Measurements from ENCODE around the gene ASCC3. TPM values are rescaled to one million over a fixed set of nuclear protein-coding genes. Genes with fewer than 3 reads are reported as not detected.

ASCC3 gene
- total RNA-seq, 4 donors from 2014 or later, result 18.1 to 26.3 (median 22.5) TPM

DNA sequence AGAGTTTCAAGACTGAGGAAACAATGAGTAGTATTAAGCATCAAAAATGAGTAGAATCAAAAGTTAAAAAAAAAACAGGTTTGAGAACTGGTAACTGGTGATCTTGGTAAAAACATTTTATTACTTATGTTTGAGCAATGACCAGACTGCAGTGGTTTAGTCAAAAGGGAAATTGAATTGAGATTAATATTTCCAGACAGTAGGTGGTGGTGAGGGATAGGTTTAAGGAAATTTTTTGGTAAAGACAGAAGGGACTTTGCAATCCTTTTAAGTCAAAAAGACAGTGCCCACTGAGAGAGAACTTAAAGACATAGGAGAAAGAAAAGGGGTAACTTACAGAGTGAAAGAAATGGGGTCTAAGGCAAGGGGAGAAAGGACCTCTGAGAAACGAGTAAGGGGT is 156.9 kb downstream of the ASCC3 start:
- TF ChIP-seq, protein P1, sequence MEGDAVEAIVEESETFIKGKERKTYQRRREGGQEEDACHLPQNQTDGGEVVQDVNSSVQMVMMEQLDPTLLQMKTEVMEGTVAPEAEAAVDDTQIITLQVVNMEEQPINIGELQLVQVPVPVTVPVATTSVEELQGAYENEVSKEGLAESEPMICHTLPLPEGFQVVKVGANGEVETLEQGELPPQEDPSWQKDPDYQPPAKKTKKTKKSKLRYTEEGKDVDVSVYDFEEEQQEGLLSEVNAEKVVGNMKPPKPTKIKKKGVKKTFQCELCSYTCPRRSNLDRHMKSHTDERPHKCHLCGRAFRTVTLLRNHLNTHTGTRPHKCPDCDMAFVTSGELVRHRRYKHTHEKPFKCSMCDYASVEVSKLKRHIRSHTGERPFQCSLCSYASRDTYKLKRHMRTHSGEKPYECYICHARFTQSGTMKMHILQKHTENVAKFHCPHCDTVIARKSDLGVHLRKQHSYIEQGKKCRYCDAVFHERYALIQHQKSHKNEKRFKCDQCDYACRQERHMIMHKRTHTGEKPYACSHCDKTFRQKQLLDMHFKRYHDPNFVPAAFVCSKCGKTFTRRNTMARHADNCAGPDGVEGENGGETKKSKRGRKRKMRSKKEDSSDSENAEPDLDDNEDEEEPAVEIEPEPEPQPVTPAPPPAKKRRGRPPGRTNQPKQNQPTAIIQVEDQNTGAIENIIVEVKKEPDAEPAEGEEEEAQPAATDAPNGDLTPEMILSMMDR (IDR thresholded peaks at IDR 0.05; ENCODE audit: low read depth), result no peak

DNA sequence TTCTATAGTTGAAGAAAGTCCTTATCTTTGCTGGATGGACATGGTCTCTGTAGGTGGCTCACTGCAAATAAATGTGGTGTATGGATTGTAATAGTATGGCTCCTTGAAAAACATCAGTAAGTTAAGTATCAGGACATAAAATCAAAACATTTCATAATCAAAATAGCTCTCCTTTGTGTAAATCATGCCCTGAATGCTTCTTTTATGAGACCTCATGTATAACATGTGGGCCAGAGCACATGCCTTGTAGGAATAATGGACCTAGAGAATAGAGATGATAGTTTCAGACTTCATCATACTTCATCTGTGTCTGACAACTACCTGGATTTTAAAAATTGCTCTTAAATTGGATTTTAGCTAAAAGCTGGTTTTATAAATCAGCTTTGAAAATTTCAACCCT is 159.9 kb downstream of the ASCC3 start:
- TF ChIP-seq, protein P1 (IDR thresholded peaks at IDR 0.05; ENCODE audit: low read depth), result no peak

DNA sequence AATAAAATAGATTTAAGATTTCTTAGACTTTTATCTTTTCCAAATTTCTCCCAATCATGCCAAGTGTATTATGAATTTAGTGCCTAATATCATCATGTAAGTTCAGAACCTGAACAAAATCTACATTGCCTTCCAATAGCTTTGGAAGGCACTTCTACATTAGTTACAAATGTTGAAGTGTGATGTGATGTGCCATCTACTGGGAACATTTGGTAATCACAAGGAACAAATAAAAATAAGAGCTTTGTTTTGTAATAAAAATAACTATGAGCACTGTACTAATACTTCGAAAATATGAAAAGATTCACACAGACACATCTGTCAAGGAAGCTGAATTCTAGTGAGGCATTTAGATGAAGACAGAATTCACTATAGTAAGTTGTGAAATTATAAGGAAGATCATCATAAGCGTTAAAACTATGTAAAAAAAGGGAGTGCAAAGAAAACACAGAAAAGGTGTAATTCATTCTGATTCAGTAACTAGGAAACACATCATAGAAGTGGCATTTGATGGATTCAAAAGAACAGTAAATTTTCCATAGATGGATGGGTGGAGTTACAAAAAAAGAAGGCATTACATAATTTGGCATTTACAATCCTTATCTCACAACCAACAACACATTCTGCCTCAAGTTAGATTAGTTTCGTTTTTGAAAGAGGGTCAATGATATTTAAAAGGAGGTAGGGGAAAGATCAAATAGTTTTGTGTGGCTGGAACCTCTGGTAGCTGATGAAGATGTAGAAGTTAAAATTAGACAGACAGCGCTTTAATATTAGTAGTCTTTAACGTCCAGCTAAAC is 161.0 kb downstream of the ASCC3 start:
- TF ChIP-seq, protein P1 (IDR thresholded peaks at IDR 0.05; ENCODE audit: low read depth), result no peak

DNA sequence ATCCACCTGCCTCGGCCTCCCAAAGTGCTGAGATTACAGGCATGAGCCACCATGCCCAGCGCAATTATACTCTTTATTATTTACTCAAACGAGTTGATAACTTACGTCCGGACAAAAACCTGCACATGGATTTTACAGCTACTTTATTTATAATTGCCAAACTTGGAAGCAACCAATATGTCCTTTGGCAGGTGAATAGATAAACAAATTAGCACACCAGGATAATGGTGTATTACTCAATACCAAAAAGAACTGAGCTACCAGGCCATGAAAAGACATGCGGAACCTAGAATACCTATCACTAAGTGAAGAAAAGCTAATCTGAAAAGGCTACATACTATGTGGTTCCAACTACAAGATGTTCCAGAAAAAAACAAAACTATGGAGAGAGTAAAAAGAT is 168.1 kb downstream of the ASCC3 start:
- TF ChIP-seq, protein P1 (IDR thresholded peaks at IDR 0.05; ENCODE audit: low read depth), result no peak

DNA sequence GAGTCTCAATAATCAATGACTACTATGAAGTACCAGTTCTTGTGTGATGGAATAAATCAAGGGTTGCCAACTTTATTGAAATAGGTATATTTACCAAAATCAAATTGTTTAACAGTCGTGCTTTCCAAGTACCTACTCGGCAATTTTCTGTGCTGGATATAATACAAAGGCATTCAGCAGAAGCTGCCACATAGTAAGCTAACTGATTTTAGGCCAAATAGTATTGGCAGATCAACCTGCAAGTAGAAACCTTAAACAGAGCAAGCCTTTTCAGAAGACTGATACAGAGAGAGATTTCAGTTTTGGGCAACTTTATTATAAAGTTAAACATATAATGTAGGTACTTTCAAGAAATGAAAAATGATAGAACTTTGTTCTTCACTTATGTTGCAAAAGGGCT is 174.6 kb downstream of the ASCC3 start:
- TF ChIP-seq, protein P1 (IDR thresholded peaks at IDR 0.05; ENCODE audit: low read depth), result no peak

DNA sequence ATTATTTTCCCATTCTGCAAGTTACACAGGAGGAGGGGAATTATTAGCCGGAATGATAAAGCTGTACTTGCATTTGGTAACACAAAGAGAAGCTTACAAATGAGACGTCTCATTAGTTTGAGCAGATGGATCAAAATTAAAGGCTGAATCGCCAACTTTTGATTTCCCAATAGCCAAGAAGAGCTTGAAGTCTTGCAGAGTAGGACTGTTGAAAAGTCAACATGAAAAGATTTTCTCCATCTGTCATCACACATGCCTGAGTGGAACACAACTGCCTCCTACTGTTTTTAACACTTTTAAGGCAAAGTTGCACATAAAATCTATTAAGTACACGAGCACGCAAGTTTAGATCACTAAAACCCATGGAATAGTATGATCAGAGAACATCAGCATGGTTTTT is 176.2 kb downstream of the ASCC3 start:
- TF ChIP-seq, protein P1 (IDR thresholded peaks at IDR 0.05; ENCODE audit: low read depth), result no peak

DNA sequence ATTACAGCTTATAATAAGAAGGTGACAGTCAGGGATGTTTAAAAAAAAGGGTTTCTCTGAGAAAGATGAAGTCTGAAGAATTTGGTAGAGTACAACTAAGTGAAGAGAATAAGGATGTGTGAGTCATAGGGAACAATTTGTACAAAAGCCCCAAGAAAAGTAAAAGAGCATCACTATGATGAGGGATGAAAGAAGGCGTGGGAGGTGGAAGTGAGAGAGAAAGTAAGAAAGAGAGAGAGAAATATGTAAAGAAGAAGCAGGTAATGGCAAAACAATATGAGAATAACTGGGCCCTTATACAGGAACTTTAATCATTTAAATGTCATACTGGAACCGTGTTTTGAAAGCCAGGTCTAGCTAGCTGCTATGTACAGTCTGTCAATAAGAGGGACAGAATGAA is 179.4 kb downstream of the ASCC3 start:
- TF ChIP-seq, protein P1 (IDR thresholded peaks at IDR 0.05; ENCODE audit: low read depth), result no peak
